Measurements from ENCODE around the gene METTL26.

The METTL26 gene

GRCh38 chr16:647173-647902 is 11.2 kb upstream of the METTL26 start:
- no peak overlapping the region for H3K27ac ChIP-seq (ENCODE audit: low read depth, low read length)

GRCh38 chr16:646679-647172 is 10.6 kb upstream of the METTL26 start:
- H3K27ac ChIP-seq (ENCODE audit: low read depth, low read length), result no peak overlapping the region

More at GRCh38 chr16:647173-647902, 11.2 kb upstream of the METTL26 start:
- Histone ChIP-seq H3K27me3 (ENCODE audit: control insufficient read depth, insufficient read depth, low read length) (no peaks in the 10 kb centered on the region), H3K9ac (ENCODE audit: low read length) (no peak overlapping the region), H3K36me3 (ENCODE audit: control insufficient read depth, insufficient read depth, low read length) (no peaks in the 10 kb centered on the region), H3K4me3 (ENCODE audit: low read length) (peak overlapping the region; percentile 6), H3K4me1 (ENCODE audit: control insufficient read depth, insufficient read depth, low read length) (peaks cover 14% of the 10 kb centered on the region)

GRCh38 chr16:645852-646678 is 10.0 kb upstream of the METTL26 start:
- Histone ChIP-seq H3K27ac (ENCODE audit: low read depth, low read length) (no peak overlapping the region), H3K27me3 (ENCODE audit: control insufficient read depth, insufficient read depth, low read length) (no peaks in the 10 kb centered on the region), H3K4me1 (ENCODE audit: control insufficient read depth, insufficient read depth, low read length) (peaks cover 14% of the 10 kb centered on the region), H3K4me3 (ENCODE audit: low read length) (peak overlapping the region; percentile 15), H3K36me3 (ENCODE audit: control insufficient read depth, insufficient read depth, low read length) (no peaks in the 10 kb centered on the region), H3K9ac (ENCODE audit: low read length) (no peak overlapping the region)

More at GRCh38 chr16:646679-647172, 10.6 kb upstream of the METTL26 start:
- Histone ChIP-seq H3K4me1 (ENCODE audit: control insufficient read depth, insufficient read depth, low read length) (peaks cover 14% of the 10 kb centered on the region), H3K4me3 (ENCODE audit: low read length) (peak overlapping the region; percentile 6), H3K36me3 (ENCODE audit: control insufficient read depth, insufficient read depth, low read length) (no peaks in the 10 kb centered on the region), H3K9ac (ENCODE audit: low read length) (no peak overlapping the region), H3K27me3 (ENCODE audit: control insufficient read depth, insufficient read depth, low read length) (no peaks in the 10 kb centered on the region)

- H3K27me3 ChIP-seq (ENCODE audit: control insufficient read depth, insufficient read depth, low read length), result no peaks in the 10 kb centered on the region
- H3K4me3 ChIP-seq (ENCODE audit: low read length), result no peak overlapping the region
- no peaks in the 10 kb centered on the region for H3K36me3 ChIP-seq (ENCODE audit: control insufficient read depth, insufficient read depth, low read length)
- peaks cover 12% of the 10 kb centered on the region for H3K4me1 ChIP-seq (ENCODE audit: control insufficient read depth, insufficient read depth, low read length)
- no peak overlapping the region for H3K9ac ChIP-seq (ENCODE audit: low read length)
- no peak overlapping the region for H3K27ac ChIP-seq (ENCODE audit: low read depth, low read length)
Measured at GRCh38 chr16:644556-644955, 8.5 kb upstream of the METTL26 start.

- Histone ChIP-seq H3K9ac (ENCODE audit: low read length) (peak overlapping the region; percentile 60), H3K27ac (ENCODE audit: low read depth, low read length) (peak overlapping the region; percentile 91), H3K27me3 (ENCODE audit: control insufficient read depth, insufficient read depth, low read length) (no peaks in the 10 kb centered on the region), H3K4me1 (ENCODE audit: control insufficient read depth, insufficient read depth, low read length) (peaks cover 5% of the 10 kb centered on the region), H3K36me3 (ENCODE audit: control insufficient read depth, insufficient read depth, low read length) (no peaks in the 10 kb centered on the region), H3K4me3 (ENCODE audit: low read length) (peak overlapping the region; percentile 71)
Measured at GRCh38 chr16:643050-643368, 6.9 kb upstream of the METTL26 start.

GRCh38 chr16:642189-643049 is 6.3 kb upstream of the METTL26 start:
- Histone ChIP-seq H3K36me3 (ENCODE audit: control insufficient read depth, insufficient read depth, low read length) (no peaks in the 10 kb centered on the region), H3K4me3 (ENCODE audit: low read length) (peak overlapping the region; percentile 71), H3K27me3 (ENCODE audit: control insufficient read depth, insufficient read depth, low read length) (no peaks in the 10 kb centered on the region), H3K27ac (ENCODE audit: low read depth, low read length) (peak overlapping the region; percentile 91), H3K9ac (ENCODE audit: low read length) (peak overlapping the region; percentile 60), H3K4me1 (ENCODE audit: control insufficient read depth, insufficient read depth, low read length) (peaks cover 3% of the 10 kb centered on the region)

GRCh38 chr16:641326-642188 is 5.5 kb upstream of the METTL26 start, which contains the start of gene MCRIP2:
Gene MCRIP2 (plus strand): TSS chr16:641828. CDS start chr16:641992, 164 bp downstream.
- Histone ChIP-seq H3K9ac (ENCODE audit: low read length) (peak within 1 kb of the TSS; percentile 60), H3K36me3 (ENCODE audit: control insufficient read depth, insufficient read depth, low read length) (no peaks in the 10 kb centered on the region), H3K4me1 (ENCODE audit: control insufficient read depth, insufficient read depth, low read length) (peaks cover 6% of the 10 kb centered on the region), H3K4me3 (ENCODE audit: low read length) (peak within 1 kb of the TSS; percentile 71), H3K27me3 (ENCODE audit: control insufficient read depth, insufficient read depth, low read length) (no peaks in the 10 kb centered on the region), H3K27ac (ENCODE audit: low read depth, low read length) (peak within 1 kb of the TSS; percentile 91)

- H3K4me1 ChIP-seq (ENCODE audit: control insufficient read depth, insufficient read depth, low read length), result peaks cover 6% of the 10 kb centered on the region
- no peaks in the 10 kb centered on the region for H3K36me3 ChIP-seq (ENCODE audit: control insufficient read depth, insufficient read depth, low read length)
- H3K9ac ChIP-seq (ENCODE audit: low read length), result no peak overlapping the region
- no peaks in the 10 kb centered on the region for H3K27me3 ChIP-seq (ENCODE audit: control insufficient read depth, insufficient read depth, low read length)
- peak overlapping the region; percentile 91 for H3K27ac ChIP-seq (ENCODE audit: low read depth, low read length)
- no peak overlapping the region for H3K4me3 ChIP-seq (ENCODE audit: low read length)
Measured at GRCh38 chr16:640614-641013, 4.5 kb upstream of the METTL26 start.

- H3K27ac ChIP-seq (ENCODE audit: low read depth, low read length), result no peak overlapping the region
- H3K9ac ChIP-seq (ENCODE audit: low read length), result no peak overlapping the region
- H3K27me3 ChIP-seq (ENCODE audit: control insufficient read depth, insufficient read depth, low read length), result no peaks in the 10 kb centered on the region
- H3K36me3 ChIP-seq (ENCODE audit: control insufficient read depth, insufficient read depth, low read length), result no peaks in the 10 kb centered on the region
- H3K4me1 ChIP-seq (ENCODE audit: control insufficient read depth, insufficient read depth, low read length), result peaks cover 10% of the 10 kb centered on the region
- no peak overlapping the region for H3K4me3 ChIP-seq (ENCODE audit: low read length)
Measured at GRCh38 chr16:638836-639235, 2.7 kb upstream of the METTL26 start.

GRCh38 chr16:638034-638543 is 2.0 kb upstream of the METTL26 start:
- no peaks in the 10 kb centered on the region for H3K36me3 ChIP-seq (ENCODE audit: control insufficient read depth, insufficient read depth, low read length)
- H3K27me3 ChIP-seq (ENCODE audit: control insufficient read depth, insufficient read depth, low read length), result no peaks in the 10 kb centered on the region
- H3K4me1 ChIP-seq (ENCODE audit: control insufficient read depth, insufficient read depth, low read length), result peaks cover 10% of the 10 kb centered on the region
- no peak overlapping the region for H3K4me3 ChIP-seq (ENCODE audit: low read length)
- H3K27ac ChIP-seq (ENCODE audit: low read depth, low read length), result no peak overlapping the region
- no peak overlapping the region for H3K9ac ChIP-seq (ENCODE audit: low read length)
